Mucosa of rectum (tissue), 2 donors: ENCODE measurements around the gene SPAG9.
A peak's percentile ranks its signal among the peaks of the same experiment; 100 is the strongest.
"Not testable (repeated sequence)": the region's sequence is repeated elsewhere in the genome, so short reads cannot be mapped to it uniquely, and the experiment has no call there.

Source experiments
- H3K27ac ChIP-seq, 2 donors: one replicate each; pipeline ENCODE4 v1.7.0; 2013; ENCODE audit warnings: inconsistent platforms in 2 of 2, low read depth in 2 of 2, low read length in 2 of 2
- H3K27me3 ChIP-seq, 2 donors: one replicate each; pipeline ENCODE4 v1.7.0; 2013; ENCODE audit warnings: low read length in 2 of 2; ENCODE audit not compliant: control insufficient read depth in 2 of 2, insufficient read depth in 2 of 2
- H3K36me3 ChIP-seq, 2 donors: one replicate each; pipeline ENCODE4 v1.7.0; 2013; ENCODE audit warnings: low read length in 2 of 2; ENCODE audit not compliant: control insufficient read depth in 2 of 2, insufficient read depth in 2 of 2
- H3K4me1 ChIP-seq, 2 donors: one replicate each; pipeline ENCODE4 v1.7.0; 2013; ENCODE audit warnings: low read length in 2 of 2, mild to moderate bottlenecking in 1 of 2; ENCODE audit not compliant: control insufficient read depth in 2 of 2, insufficient read depth in 2 of 2
- H3K4me3 ChIP-seq, 2 donors: one replicate each; pipeline ENCODE4 v1.7.0; 2013; ENCODE audit warnings: low read length in 2 of 2
- H3K9ac ChIP-seq, 2 donors: one replicate each; pipeline ENCODE4 v1.7.0; 2013; ENCODE audit warnings: low read length in 2 of 2, low read depth in 1 of 2, mild to moderate bottlenecking in 1 of 2
- H3K9me3 ChIP-seq, 2 donors: one replicate each; pipeline ENCODE4 v1.7.0; 2013; ENCODE audit warnings: low read length in 2 of 2; ENCODE audit not compliant: control insufficient read depth in 2 of 2
- donor health status: healthy.
- donor health status: Normal muscosa, but diverticular disease.

SPAG9 gene

GRCh38 chr17:51118330-51119195, 2.1 kb downstream of the SPAG9 start:
- peaks cover 25 to 28% of the 10 kb centered on the region in 2 donors for H3K4me1 ChIP-seq

GRCh38 chr17:51115179-51115578, 5.5 kb downstream of the SPAG9 start:
- Histone ChIP-seq H3K4me3 (no peak overlapping the region), H3K27me3 (no peaks in the 10 kb centered on the region), H3K9me3 (no peaks in the 10 kb centered on the region), H3K9ac (no peak overlapping the region), H3K27ac (no peak overlapping the region), H3K36me3 (no peaks in the 10 kb centered on the region), H3K4me1 (peaks cover 15 to 17% of the 10 kb centered on the region in 2 donors)

More at GRCh38 chr17:51118330-51119195, 2.1 kb downstream of the SPAG9 start:
- Histone ChIP-seq H3K27ac (peak overlapping the region; percentile 97 to 99), H3K27me3 (no peaks in the 10 kb centered on the region), H3K36me3 (no peaks in the 10 kb centered on the region), H3K9me3 (no peaks in the 10 kb centered on the region), H3K9ac (peak overlapping the region; percentile 92 to 99), H3K4me3 (peak overlapping the region; percentile 81 to 97)

- H3K4me1 ChIP-seq, H3K9me3 ChIP-seq, H3K27me3 ChIP-seq, H3K36me3 ChIP-seq, H3K4me3 ChIP-seq, H3K9ac ChIP-seq, H3K27ac ChIP-seq: not testable (repeated sequence)
These were observed 8.1 kb downstream of the SPAG9 start for GRCh38 chr17:51112303-51113222.

GRCh38 chr17:51107778-51108177, 12.9 kb downstream of the SPAG9 start:
- Histone ChIP-seq H3K27me3 (no peaks in the 10 kb centered on the region), H3K9ac (no peak overlapping the region), H3K4me1 (peaks cover 0 to 8% of the 10 kb centered on the region in 2 donors), H3K36me3 (no peaks in the 10 kb centered on the region), H3K9me3 (no peaks in the 10 kb centered on the region), H3K27ac (no peak overlapping the region), H3K4me3 (no peak overlapping the region)

DNA sequence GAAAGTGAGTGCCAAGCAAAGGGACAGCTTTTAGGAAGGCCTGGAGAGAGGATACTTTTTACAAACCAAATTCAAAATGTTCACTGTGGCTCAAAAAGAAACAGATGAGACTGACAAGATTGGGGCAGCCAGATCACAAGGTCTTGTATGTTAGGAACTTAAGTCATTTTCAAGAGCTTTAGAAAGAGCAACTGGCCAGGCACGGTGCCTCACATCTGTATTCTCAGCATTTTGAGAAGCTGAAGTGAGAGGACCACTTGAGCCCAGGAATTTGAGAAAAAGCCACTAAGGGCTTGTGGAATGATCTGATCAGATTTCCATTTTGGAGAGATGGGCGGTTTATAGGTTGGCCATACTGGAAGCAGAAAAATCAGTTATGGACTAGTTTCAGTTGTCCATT, 17.2 kb downstream of the SPAG9 start:
- Histone ChIP-seq H3K27me3 (no peaks in the 10 kb centered on the region), H3K9me3 (no peaks in the 10 kb centered on the region), H3K9ac (no peak overlapping the region), H3K36me3 (no peaks in the 10 kb centered on the region), H3K4me1 (peaks cover 0 to 10% of the 10 kb centered on the region in 2 donors), H3K27ac (no peak overlapping the region), H3K4me3 (no peak overlapping the region)

- Histone ChIP-seq H3K36me3 (no peaks in the 10 kb centered on the region), H3K27ac (no peak overlapping the region), H3K9me3 (no peaks in the 10 kb centered on the region), H3K4me1 (peaks cover 0 to 14% of the 10 kb centered on the region in 2 donors), H3K9ac (no peak overlapping the region), H3K27me3 (no peaks in the 10 kb centered on the region), H3K4me3 (no peak overlapping the region)
These were observed 17.6 kb downstream of the SPAG9 start for GRCh38 chr17:51103050-51103449.

DNA sequence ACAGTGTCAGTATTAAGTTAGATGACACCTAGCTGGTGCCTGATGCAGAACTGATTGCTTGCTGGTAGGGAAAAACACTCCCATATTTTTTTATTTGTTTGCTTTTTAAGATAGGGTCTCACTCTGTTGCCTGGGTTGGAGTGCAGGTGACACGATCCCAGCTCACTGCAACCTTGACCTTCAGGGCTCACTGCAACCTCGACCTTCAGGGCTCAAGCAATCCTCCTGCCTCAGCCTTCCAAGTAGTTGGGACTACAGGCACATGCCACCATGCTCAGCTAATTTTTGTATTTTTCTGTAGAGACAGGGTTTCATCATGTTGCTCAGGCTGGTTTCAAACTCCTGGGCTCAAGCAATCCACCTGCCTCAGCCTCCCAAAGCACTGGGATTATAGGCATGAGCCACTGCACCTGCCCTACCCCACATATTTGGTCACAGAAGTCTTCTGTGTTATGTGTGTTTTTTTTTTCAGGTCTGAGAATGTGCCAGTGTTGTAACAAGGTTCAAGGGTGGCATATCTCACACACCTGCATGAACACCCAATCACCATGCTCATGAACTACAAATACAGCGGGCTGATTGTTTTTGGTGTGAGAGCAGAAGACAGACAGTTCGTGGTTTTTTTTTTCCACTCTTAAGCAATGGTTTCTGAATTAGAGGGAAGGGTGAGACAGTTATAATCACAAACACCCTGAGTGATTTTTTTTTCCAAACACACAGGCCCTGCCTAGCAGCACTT, 22.8 kb downstream of the SPAG9 start:
- peak overlapping the region; percentile 52 to 69 for H3K27ac ChIP-seq
- peak overlapping the region in 1 of 2 donors; percentile 37 for H3K9ac ChIP-seq
- H3K36me3 ChIP-seq: no peaks in the 10 kb centered on the region
- H3K4me3 ChIP-seq: no peak overlapping the region
- no peaks in the 10 kb centered on the region for H3K27me3 ChIP-seq
- H3K4me1 ChIP-seq: peaks cover 16 to 23% of the 10 kb centered on the region in 2 donors
- no peaks in the 10 kb centered on the region for H3K9me3 ChIP-seq

- Histone ChIP-seq H3K9me3 (no peaks in the 10 kb centered on the region), H3K9ac (no peak overlapping the region), H3K27me3 (no peaks in the 10 kb centered on the region), H3K27ac (no peak overlapping the region), H3K4me3 (no peak overlapping the region), H3K4me1 (peaks cover 11 to 12% of the 10 kb centered on the region in 2 donors), H3K36me3 (no peaks in the 10 kb centered on the region)
These were observed 29.0 kb downstream of the SPAG9 start for GRCh38 chr17:51091635-51092034.

DNA sequence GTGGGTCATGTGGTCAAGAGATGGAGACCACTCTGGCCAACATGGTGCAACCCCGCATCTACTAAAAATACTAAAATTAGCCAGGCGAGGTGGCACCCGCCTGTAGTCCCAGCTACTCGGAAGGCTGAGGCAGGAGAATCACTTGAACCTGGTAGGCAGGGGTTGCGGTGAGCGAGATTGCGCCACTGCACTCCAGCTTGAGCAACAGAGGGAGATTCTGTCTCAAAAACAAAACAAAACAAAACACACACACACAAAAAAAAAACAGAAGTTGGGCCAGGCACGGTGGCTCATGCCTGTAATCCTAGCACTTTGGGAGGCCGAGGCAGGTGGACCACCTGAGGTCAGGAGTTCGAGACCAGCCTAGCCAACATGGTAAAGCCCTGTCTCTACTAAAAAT, 31.8 kb downstream of the SPAG9 start:
- H3K36me3 ChIP-seq, H3K9me3 ChIP-seq, H3K4me3 ChIP-seq, H3K27ac ChIP-seq, H3K4me1 ChIP-seq, H3K9ac ChIP-seq, H3K27me3 ChIP-seq: not testable (repeated sequence)
